Activated CD8-positive, alpha-beta T cell treated with anti-CD3 and anti-CD28 coated beads for 36 hours (primary cell): ENCODE measurements around the gene NRN1. TPM values are rescaled to one million over a fixed set of nuclear protein-coding genes. Genes with fewer than 3 reads are reported as not detected.

Experiments used
- ATAC-seq: fragments of 200-7000 bp; cut with Tn5 transposase; one replicate; pipeline ENCODE4 v1.10.0; 2021; ENCODE audit warnings: mild to moderate bottlenecking, moderate library complexity
- CTCF ChIA-PET: fragments of 350-600 bp; sonication (Branson Sonifier 250); formaldehyde crosslinking; loops from one replicate; lab custom pipeline; 2021; ENCODE audit warnings: antibody characterized with exemption; lab: Charles Lee
- POLR2A ChIA-PET: fragments of 350-600 bp; sonication (Branson Sonifier 250); formaldehyde crosslinking; loops from one replicate; lab custom pipeline; 2021; ENCODE audit warnings: antibody characterized with exemption; lab: Charles Lee
- DNase-seq: peaks from one replicate; pipeline ENCODE4 v3.0.0-alpha.2; 2020
- H3K27ac Mint-ChIP-seq: one replicate; pipeline ENCODE4 v1.8.0; 2021; ENCODE audit warnings: mild to moderate bottlenecking, mixed read lengths
- H3K27me3 Mint-ChIP-seq: one replicate; pipeline ENCODE4 v1.8.0; 2021; ENCODE audit warnings: mixed read lengths
- H3K36me3 Mint-ChIP-seq: one replicate; pipeline ENCODE4 v1.8.0; 2021; ENCODE audit warnings: low read depth, mixed read lengths
- H3K4me1 Mint-ChIP-seq: one replicate; pipeline ENCODE4 v1.8.0; 2021; ENCODE audit warnings: low read depth, mixed read lengths
- H3K4me3 Mint-ChIP-seq: one replicate; pipeline ENCODE4 v1.8.0; 2021; ENCODE audit warnings: mild to moderate bottlenecking, moderate library complexity, mixed read lengths
- H3K9me3 Mint-ChIP-seq: one replicate; pipeline ENCODE4 v1.8.0; 2021; ENCODE audit warnings: mixed read lengths
- intact Hi-C: fragments of 100-400 bp; cut with micrococcal nuclease; formaldehyde crosslinking; loops from one replicate; pipeline ENCODE4 v1.10.0; 2022
- total RNA-seq, 2 experiments: library from RNA; stranded (reverse); gene quantifications; one replicate each; pipeline ENCODE4 v1.2.3, GENCODE V29; 2021
- TF ChIP-seq, protein P1 (sequence below): fragments of 200-600 bp; IDR thresholded peaks from one replicate; pipeline ENCODE4 v1.8.0; 2022; ENCODE audit warnings: antibody characterized with exemption, mild to moderate bottlenecking

Gene NRN1
- total RNA-seq, 2 experiments from 2014 or later = 5.9 to 7.1 TPM

DNA sequence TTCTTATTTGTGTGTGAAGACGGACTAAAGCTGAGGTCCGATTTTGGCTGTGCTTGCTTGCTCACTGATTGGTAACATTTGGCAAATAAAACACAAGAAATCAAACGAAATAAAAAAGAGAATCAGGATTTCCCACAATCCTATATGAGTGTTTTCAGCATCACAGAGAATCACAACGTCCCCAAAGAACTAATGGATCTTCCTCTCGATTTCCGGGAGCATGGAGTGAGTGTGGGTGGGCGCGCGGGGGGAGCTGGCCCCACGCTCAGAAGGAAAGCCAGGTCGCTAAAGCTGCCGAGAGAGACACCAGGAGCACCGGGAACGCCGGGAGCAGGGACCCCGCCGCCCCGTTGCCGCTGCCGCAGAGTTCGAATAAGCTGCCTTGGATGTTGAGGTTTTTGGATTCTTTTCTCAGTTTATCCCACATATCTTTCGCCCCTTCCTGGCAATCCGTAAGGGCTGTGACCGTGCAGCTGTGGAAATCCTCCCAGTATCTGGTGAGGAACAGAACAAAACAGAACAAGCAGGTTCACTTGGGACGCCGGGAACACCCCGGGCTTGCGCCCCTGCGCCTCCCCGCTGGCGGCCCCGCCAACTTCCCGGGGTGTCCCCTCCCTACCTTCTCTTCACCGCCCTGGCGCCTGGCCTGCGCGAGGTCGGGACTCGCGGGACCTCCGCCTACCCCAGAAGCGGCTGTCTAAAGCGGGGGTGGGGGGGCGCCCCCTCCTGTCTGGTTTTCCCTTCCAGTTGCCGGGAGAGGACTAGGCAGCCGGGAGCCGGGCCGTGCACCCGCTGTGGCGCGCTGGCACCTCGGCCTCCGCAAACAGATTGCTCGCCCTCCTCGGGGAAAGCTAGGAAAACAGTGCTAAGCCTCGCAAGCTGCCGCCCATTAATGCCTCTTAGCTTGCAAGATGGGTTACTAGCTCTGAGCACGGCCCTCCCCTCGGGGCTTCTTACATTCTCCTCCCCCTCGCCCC is 7.7 kb downstream of the NRN1 start:
- intact Hi-C loops = no loop called here
- CTCF ChIA-PET = interaction anchor here (1.0 kb wide), 1 partner anchor 8 kb away, joined by 3 read pairs; no protein-coding TSS in a partner anchor
- DNase-seq = peak; percentile 43
- H3K4me3 Mint-ChIP-seq = peak overlapping the region; percentile 51
- POLR2A ChIA-PET = no interaction called here
- no peak for ATAC-seq
- no peak overlapping the region for H3K27ac Mint-ChIP-seq
- TF ChIP-seq, protein P1, sequence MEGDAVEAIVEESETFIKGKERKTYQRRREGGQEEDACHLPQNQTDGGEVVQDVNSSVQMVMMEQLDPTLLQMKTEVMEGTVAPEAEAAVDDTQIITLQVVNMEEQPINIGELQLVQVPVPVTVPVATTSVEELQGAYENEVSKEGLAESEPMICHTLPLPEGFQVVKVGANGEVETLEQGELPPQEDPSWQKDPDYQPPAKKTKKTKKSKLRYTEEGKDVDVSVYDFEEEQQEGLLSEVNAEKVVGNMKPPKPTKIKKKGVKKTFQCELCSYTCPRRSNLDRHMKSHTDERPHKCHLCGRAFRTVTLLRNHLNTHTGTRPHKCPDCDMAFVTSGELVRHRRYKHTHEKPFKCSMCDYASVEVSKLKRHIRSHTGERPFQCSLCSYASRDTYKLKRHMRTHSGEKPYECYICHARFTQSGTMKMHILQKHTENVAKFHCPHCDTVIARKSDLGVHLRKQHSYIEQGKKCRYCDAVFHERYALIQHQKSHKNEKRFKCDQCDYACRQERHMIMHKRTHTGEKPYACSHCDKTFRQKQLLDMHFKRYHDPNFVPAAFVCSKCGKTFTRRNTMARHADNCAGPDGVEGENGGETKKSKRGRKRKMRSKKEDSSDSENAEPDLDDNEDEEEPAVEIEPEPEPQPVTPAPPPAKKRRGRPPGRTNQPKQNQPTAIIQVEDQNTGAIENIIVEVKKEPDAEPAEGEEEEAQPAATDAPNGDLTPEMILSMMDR = no peak
- peaks cover 90% of the 10 kb centered on the region for H3K27me3 Mint-ChIP-seq
- H3K36me3 Mint-ChIP-seq = peaks cover 10% of the 10 kb centered on the region
- peaks cover 5% of the 10 kb centered on the region for H3K9me3 Mint-ChIP-seq
- peaks cover 67% of the 10 kb centered on the region for H3K4me1 Mint-ChIP-seq

DNA sequence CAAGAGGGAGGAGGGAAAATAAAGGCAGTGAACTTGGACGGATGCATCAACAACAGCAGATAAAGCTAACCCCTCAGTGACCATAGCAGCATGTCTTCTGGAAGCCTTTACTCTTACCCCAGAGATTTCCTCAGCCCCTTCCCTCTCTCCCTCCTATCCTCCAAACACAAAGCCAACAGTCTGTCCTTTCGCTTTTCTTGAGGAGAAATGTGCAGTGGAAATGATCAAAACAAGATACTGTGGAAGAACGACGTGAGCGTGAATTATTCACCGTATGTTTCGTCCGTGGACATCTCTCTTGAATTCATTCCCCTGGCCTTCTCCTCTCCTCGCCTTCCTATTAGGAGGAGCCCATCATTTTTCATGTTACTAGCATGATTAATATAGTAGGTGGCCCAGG is 8.5 kb downstream of the NRN1 start:
- H3K27me3 Mint-ChIP-seq = peaks cover 91% of the 10 kb centered on the region
- H3K4me3 Mint-ChIP-seq = no peak overlapping the region
- DNase-seq = no peak
- H3K27ac Mint-ChIP-seq = no peak overlapping the region
- intact Hi-C loops = no loop called here
- H3K9me3 Mint-ChIP-seq = peaks cover 5% of the 10 kb centered on the region
- ChIA-PET CTCF (interaction anchor here (1.0 to 1.4 kb wide), 2 partner anchors 8 to 9 kb away, joined by 3 to 5 read pairs; partner anchors contain the start of gene NRN1), POLR2A (interaction anchor here (0.5 to 1.0 kb wide), 2 partner anchors 8 to 330 kb away, joined by 3 read pairs; no protein-coding TSS in a partner anchor)
- H3K4me1 Mint-ChIP-seq = peaks cover 63% of the 10 kb centered on the region
- TF ChIP-seq, protein P1 = no peak
- H3K36me3 Mint-ChIP-seq = peaks cover 10% of the 10 kb centered on the region
- no peak for ATAC-seq

DNA sequence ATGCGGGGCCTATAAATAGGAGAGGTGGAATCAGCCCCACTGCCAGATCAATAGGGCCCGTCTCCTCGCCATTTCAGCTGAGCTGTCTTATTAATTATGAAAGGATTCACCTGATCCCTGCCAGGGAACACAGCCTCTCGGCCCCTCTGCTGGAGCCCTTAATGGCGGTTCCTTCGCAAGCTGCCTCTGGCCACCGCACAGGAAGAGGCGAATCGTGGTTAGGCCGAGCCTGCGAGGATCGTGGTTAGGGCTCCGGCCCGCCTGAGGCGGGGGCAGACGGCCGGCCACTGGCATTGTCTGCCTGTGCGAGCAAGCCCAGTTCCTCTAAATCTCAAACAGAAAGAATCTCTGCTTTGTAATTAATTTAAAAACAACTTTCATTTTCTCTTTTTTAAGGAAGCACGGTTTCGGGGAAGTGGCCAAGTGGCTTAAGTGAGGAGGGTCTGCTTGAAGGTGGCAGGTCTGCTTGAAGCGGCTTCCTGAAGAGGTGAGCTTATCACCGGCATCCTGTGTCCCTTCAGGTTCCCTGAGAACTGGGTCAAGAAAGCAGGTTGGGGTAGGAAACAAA is 9.2 kb downstream of the NRN1 start:
- peaks cover 5% of the 10 kb centered on the region for H3K9me3 Mint-ChIP-seq
- peaks cover 90% of the 10 kb centered on the region for H3K27me3 Mint-ChIP-seq
- H3K27ac Mint-ChIP-seq = no peak overlapping the region
- peaks cover 8% of the 10 kb centered on the region for H3K36me3 Mint-ChIP-seq
- intact Hi-C loops = no loop called here
- ATAC-seq = no peak
- TF ChIP-seq, protein P1 = no peak
- ChIA-PET POLR2A (interaction anchor here (0.5 to 1.0 kb wide), 2 partner anchors 8 to 330 kb away, joined by 3 read pairs; no protein-coding TSS in a partner anchor), CTCF (interaction anchor here (1.0 to 1.4 kb wide), 2 partner anchors 9 to 13 kb away, joined by 3 to 5 read pairs; partner anchors contain the start of gene NRN1)
- H3K4me1 Mint-ChIP-seq = peaks cover 56% of the 10 kb centered on the region
- DNase-seq = peak; percentile 24
- peak overlapping the region; percentile 76 for H3K4me3 Mint-ChIP-seq

DNA sequence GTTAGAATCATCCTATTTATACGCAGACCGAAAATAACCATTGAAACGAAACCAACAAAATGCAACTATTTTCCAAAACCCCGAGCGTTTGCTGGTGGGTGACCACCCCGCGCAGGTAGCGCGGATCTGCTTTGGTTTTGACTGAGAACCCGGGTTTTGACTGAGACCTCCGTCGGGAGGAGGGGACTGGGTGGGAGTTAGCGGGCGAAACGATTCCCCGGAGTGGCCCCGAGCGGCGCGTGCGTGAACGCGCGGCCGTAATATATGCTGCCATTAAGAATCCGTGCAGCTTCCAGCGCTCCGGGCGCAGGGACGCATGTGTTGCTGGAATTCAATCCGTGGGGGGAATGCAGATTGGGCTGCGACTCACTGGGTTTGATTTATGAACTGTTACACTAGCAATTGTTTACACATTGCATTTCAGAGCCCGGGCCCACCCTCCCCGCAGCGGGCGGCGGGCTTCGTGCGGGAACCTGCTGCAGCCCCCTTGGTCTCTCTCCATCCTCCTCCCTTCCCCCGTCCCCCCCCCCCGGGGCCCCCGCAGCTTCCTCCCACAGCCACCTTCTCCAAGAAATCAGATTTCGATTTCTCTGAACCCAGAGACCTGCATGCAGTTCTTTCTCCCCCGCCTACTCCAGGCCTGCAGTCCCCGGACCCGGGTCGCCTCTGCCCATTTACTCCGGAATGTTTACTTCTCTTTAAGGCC is 9.9 kb downstream of the NRN1 start:
- intact Hi-C loops = no loop called here
- ChIA-PET CTCF (interaction anchor here (1.0 to 1.4 kb wide), 2 partner anchors 10 to 12 kb away, joined by 3 to 5 read pairs; partner anchors contain the start of gene NRN1), POLR2A (interaction anchor here (0.6 to 1.0 kb wide), 2 partner anchors 329 to 484 kb away, joined by 3 read pairs; no protein-coding TSS in a partner anchor)
- Mint-ChIP-seq H3K36me3 (peaks cover 8% of the 10 kb centered on the region), H3K4me3 (peak overlapping the region; percentile 76), H3K9me3 (peaks cover 5% of the 10 kb centered on the region), H3K4me1 (peaks cover 51% of the 10 kb centered on the region), H3K27me3 (peaks cover 89% of the 10 kb centered on the region), H3K27ac (no peak overlapping the region)
- TF ChIP-seq, protein P1 = no peak
- ATAC-seq (peak; percentile 21), DNase-seq (peak; percentile 36)
